Mesenchymal stem cell (in vitro differentiated cells and primary cell): ENCODE measurements around the gene WWOX.

Experiments
- DNase-seq: peaks from one replicate; pipeline ENCODE4 v3.0.0-alpha.2; 2013
- H2AFZ ChIP-seq: one replicate; pipeline ENCODE4 v1.6.1; 2013; ENCODE audit warnings: low read depth, mild to moderate bottlenecking, control low read depth, inconsistent platforms, low read length, moderate library complexity
- H2AK5ac ChIP-seq: 2 replicates; pipeline ENCODE4 v1.6.1; 2013; ENCODE audit warnings: low read length, moderate library complexity, mild to moderate bottlenecking, inconsistent platforms; ENCODE audit not compliant: severe bottlenecking
- H2BK120ac ChIP-seq: one replicate; pipeline ENCODE4 v1.6.1; 2013; ENCODE audit warnings: low read depth, mild to moderate bottlenecking, inconsistent platforms, low read length, moderate library complexity
- H2BK12ac ChIP-seq, 2 experiments: one replicate each; pipeline ENCODE4 v1.6.1; 2013; ENCODE audit warnings: inconsistent platforms in 2 of 2, low read length in 2 of 2, mild to moderate bottlenecking in 2 of 2, moderate library complexity in 2 of 2, control low read depth in 1 of 2
- H2BK15ac ChIP-seq: one replicate; pipeline ENCODE4 v1.6.1; 2013; ENCODE audit warnings: mild to moderate bottlenecking, low read depth, inconsistent platforms; ENCODE audit not compliant: poor library complexity, severe bottlenecking
- H2BK5ac ChIP-seq: 2 replicates; pipeline ENCODE4 v1.6.1; 2013; ENCODE audit warnings: low read depth, mild to moderate bottlenecking, low read length, control low read depth, inconsistent platforms; ENCODE audit not compliant: poor library complexity, severe bottlenecking
- H3K14ac ChIP-seq, 2 experiments: one replicate each; pipeline ENCODE4 v1.6.1; 2013; ENCODE audit warnings: inconsistent platforms in 2 of 2, low read length in 2 of 2, control low read depth in 1 of 2, mild to moderate bottlenecking in 1 of 2, moderate library complexity in 1 of 2
- H3K18ac ChIP-seq, 2 experiments: one replicate each; pipeline ENCODE4 v1.6.1; 2013; ENCODE audit warnings: inconsistent platforms in 2 of 2, low read length in 2 of 2, control low read depth in 1 of 2, low read depth in 1 of 2, mild to moderate bottlenecking in 1 of 2
- H3K23ac ChIP-seq, 2 experiments: one replicate each; pipeline ENCODE4 v1.6.1; 2013; ENCODE audit warnings: inconsistent platforms in 2 of 2, low read length in 2 of 2, mild to moderate bottlenecking in 2 of 2, moderate library complexity in 2 of 2, control low read depth in 1 of 2
- H3K27ac ChIP-seq: 2 replicates; pipeline ENCODE4 v1.5.1; 2013; ENCODE audit warnings: mild to moderate bottlenecking, moderate library complexity, low read length, control low read depth, inconsistent platforms; ENCODE audit not compliant: poor library complexity, severe bottlenecking
- H3K27me3 ChIP-seq, 2 experiments: 2 replicates each; pipeline versions ENCODE4 v1.6.1 to v1.7.0; 2013; ENCODE audit warnings: low read length in 2 of 2, mild to moderate bottlenecking in 2 of 2, moderate library complexity in 2 of 2, control low read depth in 1 of 2, inconsistent platforms in 1 of 2; ENCODE audit not compliant: control insufficient read depth in 1 of 2, insufficient read depth in 1 of 2
- H3K36me3 ChIP-seq, 2 experiments: 2 replicates each; pipeline versions ENCODE4 v1.6.1 to v1.7.0; 2013; ENCODE audit warnings: low read length in 2 of 2, control low read depth in 1 of 2, inconsistent platforms in 1 of 2, low read depth in 1 of 2, mild to moderate bottlenecking in 1 of 2; ENCODE audit not compliant: insufficient read depth in 2 of 2, control insufficient read depth in 1 of 2
- H3K4ac ChIP-seq, 2 experiments: one replicate each; pipeline ENCODE4 v1.6.1; 2013; ENCODE audit warnings: inconsistent platforms in 2 of 2, low read length in 2 of 2, mild to moderate bottlenecking in 2 of 2, moderate library complexity in 2 of 2, control low read depth in 1 of 2, low read depth in 1 of 2
- H3K4me1 ChIP-seq: 2 replicates; pipeline ENCODE4 v1.6.1; 2013; ENCODE audit warnings: low read depth, low read length, control low read depth; ENCODE audit not compliant: control insufficient read depth, insufficient read depth
- H3K4me2 ChIP-seq: 2 replicates; pipeline ENCODE4 v1.6.1; 2013; ENCODE audit warnings: low read length, mild to moderate bottlenecking, inconsistent platforms; ENCODE audit not compliant: poor library complexity, severe bottlenecking
- H3K4me3 ChIP-seq, 2 experiments: 2 replicates each; pipeline versions ENCODE4 v1.5.1 to v1.7.0; 2013; ENCODE audit warnings: low read length in 2 of 2, mild to moderate bottlenecking in 2 of 2, control low read depth in 1 of 2, low read depth in 1 of 2; ENCODE audit not compliant: insufficient read depth in 1 of 2
- H3K79me1 ChIP-seq: replicated peaks from 2 replicates; pipeline ENCODE4 v1.6.1; 2013; ENCODE audit warnings: mild to moderate bottlenecking, control low read depth, low read length, inconsistent platforms; ENCODE audit not compliant: poor library complexity, severe bottlenecking
- H3K9ac ChIP-seq: 2 replicates; pipeline ENCODE4 v1.7.0; 2013; ENCODE audit warnings: mild to moderate bottlenecking, low read length, moderate library complexity
- H3K9me3 ChIP-seq: 2 replicates; pipeline ENCODE4 v1.7.0; 2013; ENCODE audit warnings: mild to moderate bottlenecking, low read length; ENCODE audit not compliant: control insufficient read depth
- H4K8ac ChIP-seq: one replicate; pipeline ENCODE4 v1.6.1; 2013; ENCODE audit warnings: inconsistent platforms, mild to moderate bottlenecking, low read length, moderate library complexity
- H4K91ac ChIP-seq: one replicate; pipeline ENCODE4 v1.6.1; 2013; ENCODE audit warnings: mild to moderate bottlenecking, low read length, inconsistent platforms
- WGBS: methylation state at CpG from one replicate; pipeline ENCODE4 v1.1.7; 2013; ENCODE audit warnings: mixed read lengths; 5-methylcytosine and 5-hydroxymethylcytosine counted together

Gene WWOX

GRCh38 chr16:78310196-78310595 is 210.7 kb downstream of the WWOX start:
- Histone ChIP-seq H3K14ac (no peak overlapping the region), H2AFZ (no peak overlapping the region), H2BK120ac (peak overlapping the region; percentile 19), H3K27ac (peak overlapping the region; percentile 95), H3K9me3 (no peaks in the 10 kb centered on the region), H3K36me3 (no peaks in the 10 kb centered on the region), H3K4ac (peak overlapping the region; percentile 42 to 92), H2BK5ac (peak overlapping the region; percentile 79), H4K91ac (peak overlapping the region; percentile 86), H3K4me1 (peaks cover 14% of the 10 kb centered on the region), H3K4me3 (no peak overlapping the region), H3K4me2 (no peak overlapping the region), H3K9ac (no peak overlapping the region), H4K8ac (peak overlapping the region; percentile 54), H3K79me1 (peaks cover 5% of the 10 kb centered on the region), H2BK12ac (peak overlapping the region; percentile 97 to 98), H2AK5ac (peak overlapping the region; percentile 94), H3K27me3 (no peaks in the 10 kb centered on the region), H2BK15ac (no peak overlapping the region), H3K23ac (no peak overlapping the region), H3K18ac (peak overlapping the region; percentile 85 to 91)
- DNase-seq: no peak
- whole genome bisulfite sequencing: 82% methylated on average over 5 of the region's 5 CpGs

GRCh38 chr16:78310990-78311561 is 211.6 kb downstream of the WWOX start:
- H2BK12ac ChIP-seq: peak overlapping the region in 1 of 2 experiments; percentile 98
- H3K27ac ChIP-seq: peak overlapping the region; percentile 95
- no peaks in the 10 kb centered on the region for H3K9me3 ChIP-seq
- H3K79me1 ChIP-seq: peaks cover 5% of the 10 kb centered on the region
- no peaks in the 10 kb centered on the region for H3K36me3 ChIP-seq
- no peak overlapping the region for H3K9ac ChIP-seq
- H3K14ac ChIP-seq: no peak overlapping the region
- peak overlapping the region in 1 of 2 experiments; percentile 42 for H3K4ac ChIP-seq
- H3K4me1 ChIP-seq: peaks cover 14% of the 10 kb centered on the region
- H2BK120ac ChIP-seq: no peak overlapping the region
- WGBS: 1% methylated on average over 5 of the region's 5 CpGs
- H4K8ac ChIP-seq: peak overlapping the region; percentile 75
- peak; percentile 89 for DNase-seq
- no peak overlapping the region for H3K23ac ChIP-seq
- peak overlapping the region; percentile 94 for H2AK5ac ChIP-seq
- H2BK15ac ChIP-seq: no peak overlapping the region
- H4K91ac ChIP-seq: peak overlapping the region; percentile 81
- H3K4me3 ChIP-seq: no peak overlapping the region
- H2BK5ac ChIP-seq: peak overlapping the region; percentile 79
- peak overlapping the region; percentile 25 to 91 for H3K18ac ChIP-seq
- no peak overlapping the region for H3K4me2 ChIP-seq
- H2AFZ ChIP-seq: no peak overlapping the region
- H3K27me3 ChIP-seq: no peaks in the 10 kb centered on the region

DNA sequence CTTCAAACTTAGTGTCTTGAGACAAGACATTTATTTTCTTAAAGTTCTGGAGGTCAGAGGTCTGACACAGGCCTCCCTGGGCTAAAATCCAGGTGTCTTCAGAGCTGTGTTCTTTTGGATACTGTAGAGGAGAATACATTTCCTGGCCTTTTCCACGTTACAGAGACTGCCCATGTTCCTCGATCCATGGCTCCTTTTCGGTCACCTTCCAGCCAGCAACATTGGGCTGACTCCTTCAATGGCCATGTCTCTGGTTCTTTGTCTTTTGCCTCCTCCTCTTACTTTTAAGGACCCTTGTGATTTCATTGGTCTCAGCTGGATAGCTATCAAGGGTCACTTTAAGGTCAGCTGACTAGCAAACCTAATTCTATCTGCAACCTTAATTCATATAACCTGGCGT is 212.4 kb downstream of the WWOX start:
- H3K4ac ChIP-seq: peak overlapping the region in 1 of 2 experiments; percentile 56
- H3K9ac ChIP-seq: no peak overlapping the region
- H2AFZ ChIP-seq: no peak overlapping the region
- H3K36me3 ChIP-seq: no peaks in the 10 kb centered on the region
- no peak overlapping the region for H2BK15ac ChIP-seq
- H4K8ac ChIP-seq: peak overlapping the region; percentile 20
- H3K18ac ChIP-seq: peak overlapping the region in 1 of 2 experiments; percentile 68
- H2AK5ac ChIP-seq: peak overlapping the region; percentile 40
- H3K4me3 ChIP-seq: no peak overlapping the region
- WGBS: 50% methylated on average over 3 of the region's 4 CpGs
- no peak for DNase-seq
- H3K27me3 ChIP-seq: no peaks in the 10 kb centered on the region
- peak overlapping the region; percentile 15 for H4K91ac ChIP-seq
- H3K14ac ChIP-seq: no peak overlapping the region
- H3K9me3 ChIP-seq: no peaks in the 10 kb centered on the region
- no peak overlapping the region for H3K23ac ChIP-seq
- no peak overlapping the region for H2BK120ac ChIP-seq
- no peak overlapping the region for H3K4me2 ChIP-seq
- peak overlapping the region; percentile 71 for H2BK5ac ChIP-seq
- H3K27ac ChIP-seq: peak overlapping the region; percentile 95
- peak overlapping the region; percentile 44 to 61 for H2BK12ac ChIP-seq
- H3K4me1 ChIP-seq: peaks cover 14% of the 10 kb centered on the region
- peaks cover 5% of the 10 kb centered on the region for H3K79me1 ChIP-seq

- peak; percentile 60 for DNase-seq
- H3K9me3 ChIP-seq: no peaks in the 10 kb centered on the region
- no peak overlapping the region for H3K4me2 ChIP-seq
- no peaks in the 10 kb centered on the region for H3K36me3 ChIP-seq
- H2BK15ac ChIP-seq: no peak overlapping the region
- H3K14ac ChIP-seq: no peak overlapping the region
- H2BK5ac ChIP-seq: no peak overlapping the region
- H4K8ac ChIP-seq: no peak overlapping the region
- peak overlapping the region; percentile 13 for H3K27ac ChIP-seq
- peak overlapping the region; percentile 30 to 44 for H3K18ac ChIP-seq
- peak overlapping the region in 1 of 2 experiments; percentile 66 for H3K4ac ChIP-seq
- H2AK5ac ChIP-seq: peak overlapping the region; percentile 10
- no peaks in the 10 kb centered on the region for H3K27me3 ChIP-seq
- H3K9ac ChIP-seq: no peak overlapping the region
- peak overlapping the region in 1 of 2 experiments; percentile 16 for H3K4me3 ChIP-seq
- no peak overlapping the region for H4K91ac ChIP-seq
- no peaks in the 10 kb centered on the region for H3K79me1 ChIP-seq
- no peak overlapping the region for H3K23ac ChIP-seq
- peak overlapping the region; percentile 29 to 66 for H2BK12ac ChIP-seq
- 31% methylated on average over 11 of the region's 11 CpGs for WGBS
- peaks cover 6% of the 10 kb centered on the region for H3K4me1 ChIP-seq
- no peak overlapping the region for H2AFZ ChIP-seq
- H2BK120ac ChIP-seq: peak overlapping the region; percentile 11
These were observed 218.2 kb downstream of the WWOX start for GRCh38 chr16:78317564-78318240.
